Skin epidermis (tissue), 12 donors: Measurements from ENCODE around the gene ANKS6.

Source experiments
- H3K27ac ChIP-seq, 21 experiments: fragments of 200-600 bp; sonication (generic) in 11 of 21; one replicate each; pipeline ENCODE4 v1.5.0; 2020; ENCODE audit warnings: mild to moderate bottlenecking in 3 of 21, inconsistent platforms in 2 of 21, moderate library complexity in 2 of 21
- H3K4me3 ChIP-seq, 7 experiments: fragments of 200-600 bp; sonication (generic) in 2 of 7; one replicate each; pipeline ENCODE4 v1.5.0; 2020; ENCODE audit warnings: inconsistent platforms in 2 of 7, mild to moderate bottlenecking in 2 of 7, moderate library complexity in 1 of 7

The ANKS6 gene

GRCh38 chr9:98819231-98819630, 22.9 kb upstream of the ANKS6 start:
- H3K27ac ChIP-seq = no peak overlapping the region
- no peak overlapping the region for H3K4me3 ChIP-seq

GRCh38 chr9:98818764-98819163, 22.4 kb upstream of the ANKS6 start:
- Histone ChIP-seq H3K4me3 (no peak overlapping the region), H3K27ac (no peak overlapping the region)

- no peak overlapping the region for H3K4me3 ChIP-seq
- H3K27ac ChIP-seq = no peak overlapping the region
Measured at GRCh38 chr9:98815391-98815951, 19.1 kb upstream of the ANKS6 start.

GRCh38 chr9:98811051-98811650, 14.8 kb upstream of the ANKS6 start:
- Histone ChIP-seq H3K4me3 (no peak overlapping the region), H3K27ac (no peak overlapping the region)

GRCh38 chr9:98810102-98810842, 13.9 kb upstream of the ANKS6 start:
- H3K4me3 ChIP-seq = no peak overlapping the region
- H3K27ac ChIP-seq = peak overlapping the region in 1 of 21 experiments; percentile 46

- no peak overlapping the region for H3K4me3 ChIP-seq
- no peak overlapping the region for H3K27ac ChIP-seq
Measured at GRCh38 chr9:98809311-98810101, 13.2 kb upstream of the ANKS6 start.

GRCh38 chr9:98808875-98809274, 12.5 kb upstream of the ANKS6 start:
- Histone ChIP-seq H3K4me3 (no peak overlapping the region), H3K27ac (peak overlapping the region in 1 of 21 experiments; percentile 28)

GRCh38 chr9:98808411-98808815, 12.1 kb upstream of the ANKS6 start:
- H3K4me3 ChIP-seq = peak overlapping the region; percentile 8 to 47 (median 34)
- peak overlapping the region in 1 of 21 experiments; percentile 28 for H3K27ac ChIP-seq

GRCh38 chr9:98807814-98808195, 11.4 kb upstream of the ANKS6 start:
- peak overlapping the region; percentile 8 to 47 (median 34) for H3K4me3 ChIP-seq

GRCh38 chr9:98807070-98807813, 10.9 kb upstream of the ANKS6 start, which contains the start of gene GALNT12:
Gene GALNT12 (plus strand): TSS chr9:98807670. CDS start chr9:98807699, 29 bp downstream.
- Histone ChIP-seq H3K4me3 (peak within 1 kb of the TSS; percentile 8 to 47 (median 34)), H3K27ac (peak within 1 kb of the TSS in 2 of 21 experiments; percentile 18 to 28)

More at GRCh38 chr9:98807814-98808195, 11.4 kb upstream of the ANKS6 start:
- no peak overlapping the region for H3K27ac ChIP-seq

GRCh38 chr9:98806394-98807035, 10.2 kb upstream of the ANKS6 start:
- H3K4me3 ChIP-seq = no peak overlapping the region
- H3K27ac ChIP-seq = peak overlapping the region in 1 of 21 experiments; percentile 18

- no peak overlapping the region for H3K27ac ChIP-seq
- no peak overlapping the region for H3K4me3 ChIP-seq
Measured at GRCh38 chr9:98805506-98806272, 9.3 kb upstream of the ANKS6 start.

GRCh38 chr9:98804083-98804482, 7.7 kb upstream of the ANKS6 start:
- H3K27ac ChIP-seq = no peak overlapping the region
- H3K4me3 ChIP-seq = no peak overlapping the region

- no peak overlapping the region for H3K4me3 ChIP-seq
- H3K27ac ChIP-seq = no peak overlapping the region
Measured at GRCh38 chr9:98801969-98802371, 5.6 kb upstream of the ANKS6 start.

GRCh38 chr9:98801561-98801960, 5.2 kb upstream of the ANKS6 start:
- H3K27ac ChIP-seq = no peak overlapping the region
- H3K4me3 ChIP-seq = no peak overlapping the region

GRCh38 chr9:98798254-98798653, 1.9 kb upstream of the ANKS6 start:
- Histone ChIP-seq H3K4me3 (no peak overlapping the region), H3K27ac (no peak overlapping the region)

GRCh38 chr9:98797491-98797890, 1.1 kb upstream of the ANKS6 start:
- Histone ChIP-seq H3K4me3 (no peak overlapping the region), H3K27ac (no peak overlapping the region)

- peak overlapping the region in 7 of 21 experiments; percentile 28 to 82 (median 48) for H3K27ac ChIP-seq
- peak overlapping the region; percentile 49 to 57 (median 53) for H3K4me3 ChIP-seq
Measured at GRCh38 chr9:98795970-98796363, 388 bp downstream of the ANKS6 start.
